GM12801 (cell line): ENCODE measurements around the gene DNAI7.

Source experiments
- TF ChIP-seq, protein P1 (sequence below): IDR thresholded peaks from one replicate; pipeline ENCODE4 v1.5.1; 2011; ENCODE audit warnings: control low read depth; ENCODE audit not compliant: insufficient read length; ENCODE audit errors: extremely low read depth

The DNAI7 gene

DNA sequence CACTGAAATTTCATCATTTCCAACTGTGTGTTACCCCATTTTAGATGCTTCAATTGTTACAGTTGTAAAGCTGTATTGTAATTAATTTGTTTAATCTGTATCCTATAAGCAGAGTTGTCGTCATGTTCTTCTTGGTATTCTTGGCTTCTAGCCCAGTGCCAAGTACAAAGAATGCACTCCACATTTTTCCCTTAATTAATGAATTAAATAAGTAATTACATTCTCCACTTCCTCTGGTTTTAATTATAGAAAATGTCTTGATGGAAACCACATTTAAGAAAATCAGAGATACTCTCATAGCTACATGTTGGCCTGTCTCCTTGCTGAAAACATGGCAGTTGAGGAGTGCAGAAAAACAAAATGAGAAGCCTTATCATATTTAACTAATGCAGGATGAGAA is 746 bp downstream of the DNAI7 start:
- TF ChIP-seq, protein P1, sequence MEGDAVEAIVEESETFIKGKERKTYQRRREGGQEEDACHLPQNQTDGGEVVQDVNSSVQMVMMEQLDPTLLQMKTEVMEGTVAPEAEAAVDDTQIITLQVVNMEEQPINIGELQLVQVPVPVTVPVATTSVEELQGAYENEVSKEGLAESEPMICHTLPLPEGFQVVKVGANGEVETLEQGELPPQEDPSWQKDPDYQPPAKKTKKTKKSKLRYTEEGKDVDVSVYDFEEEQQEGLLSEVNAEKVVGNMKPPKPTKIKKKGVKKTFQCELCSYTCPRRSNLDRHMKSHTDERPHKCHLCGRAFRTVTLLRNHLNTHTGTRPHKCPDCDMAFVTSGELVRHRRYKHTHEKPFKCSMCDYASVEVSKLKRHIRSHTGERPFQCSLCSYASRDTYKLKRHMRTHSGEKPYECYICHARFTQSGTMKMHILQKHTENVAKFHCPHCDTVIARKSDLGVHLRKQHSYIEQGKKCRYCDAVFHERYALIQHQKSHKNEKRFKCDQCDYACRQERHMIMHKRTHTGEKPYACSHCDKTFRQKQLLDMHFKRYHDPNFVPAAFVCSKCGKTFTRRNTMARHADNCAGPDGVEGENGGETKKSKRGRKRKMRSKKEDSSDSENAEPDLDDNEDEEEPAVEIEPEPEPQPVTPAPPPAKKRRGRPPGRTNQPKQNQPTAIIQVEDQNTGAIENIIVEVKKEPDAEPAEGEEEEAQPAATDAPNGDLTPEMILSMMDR: no peak

DNA sequence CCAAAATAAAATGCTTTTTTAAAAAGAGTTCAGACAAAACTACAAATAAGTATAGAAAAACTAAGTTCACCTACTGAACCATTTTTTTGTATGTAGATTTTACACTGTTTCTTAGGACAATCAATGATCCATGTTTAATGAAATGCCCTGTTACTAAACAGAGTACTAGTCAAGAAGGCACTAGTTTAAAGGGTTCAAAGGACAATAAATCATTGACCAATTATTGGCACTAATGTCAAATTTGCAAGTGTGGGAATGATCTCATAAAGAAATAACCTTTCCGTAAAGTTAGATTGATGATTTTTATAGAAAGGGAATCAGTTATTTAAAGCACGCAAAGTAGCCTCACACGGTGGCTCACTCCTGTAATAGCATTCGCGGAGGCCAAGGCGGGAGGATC is 4.2 kb downstream of the DNAI7 start:
- TF ChIP-seq, protein P1: no peak

DNA sequence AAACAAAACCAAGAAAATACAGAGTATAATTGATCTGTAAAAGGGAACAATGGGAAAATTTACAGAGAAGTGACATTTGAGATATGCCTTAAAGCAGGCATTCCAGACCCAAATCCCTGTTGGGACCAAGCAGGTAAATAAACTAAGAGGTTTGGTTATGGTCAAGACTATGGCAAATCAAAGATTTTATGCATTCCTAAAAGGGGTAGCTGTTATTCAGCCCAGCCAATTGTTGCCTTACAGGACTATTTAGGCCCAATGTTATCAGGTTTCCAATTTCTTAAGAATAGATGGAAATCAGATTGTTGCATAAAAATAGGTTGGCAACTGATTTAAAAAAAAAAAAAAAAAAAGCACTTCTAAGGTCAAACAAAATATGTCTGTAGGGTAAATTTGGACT is 5.3 kb downstream of the DNAI7 start:
- TF ChIP-seq, protein P1: no peak

DNA sequence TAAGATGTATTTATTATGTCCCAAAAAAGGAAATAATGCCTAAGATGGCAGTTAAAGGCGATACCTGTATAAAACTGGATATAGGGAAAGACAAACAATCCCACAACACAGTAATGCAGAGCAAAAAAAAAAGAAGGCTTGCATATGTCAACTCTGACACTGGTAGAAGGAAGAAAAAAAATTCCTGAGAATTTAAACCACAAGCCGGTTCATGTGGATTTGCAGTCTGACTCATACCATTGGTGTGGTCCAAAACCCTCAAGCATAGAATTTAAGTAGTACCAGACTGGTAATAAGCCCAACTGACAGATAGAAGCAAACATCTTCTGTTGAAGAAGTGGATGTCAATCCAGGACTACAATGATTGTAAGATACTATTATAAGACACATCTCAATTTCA is 7.2 kb downstream of the DNAI7 start:
- TF ChIP-seq, protein P1: no peak

DNA sequence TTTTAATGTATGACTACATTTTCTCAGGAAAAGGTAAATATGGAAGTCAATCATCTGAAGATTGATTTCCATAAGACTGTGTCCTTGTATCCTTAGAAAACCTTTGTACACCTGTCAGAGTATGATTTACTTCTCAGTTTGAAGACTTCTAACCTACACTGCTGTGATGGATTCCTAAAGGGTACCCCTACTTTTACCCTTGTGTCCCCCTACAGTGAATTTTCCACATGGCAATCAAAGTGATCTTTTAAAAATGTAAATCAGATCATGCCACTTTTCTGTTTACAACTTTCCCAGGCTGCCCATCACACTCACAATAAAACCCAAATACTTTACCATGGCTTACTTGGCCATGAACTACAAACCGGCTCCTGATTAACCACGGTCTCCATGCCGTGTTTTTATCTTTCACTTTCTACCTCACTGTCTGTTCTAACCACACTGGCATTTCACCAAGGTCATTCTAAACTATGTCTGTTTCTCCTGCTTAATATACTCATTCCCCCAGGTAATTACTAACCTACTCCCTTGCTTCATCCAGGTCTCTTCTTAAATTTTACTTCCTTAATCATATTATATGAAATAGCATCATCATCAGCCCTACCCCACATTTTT is 8.1 kb downstream of the DNAI7 start:
- TF ChIP-seq, protein P1: no peak

DNA sequence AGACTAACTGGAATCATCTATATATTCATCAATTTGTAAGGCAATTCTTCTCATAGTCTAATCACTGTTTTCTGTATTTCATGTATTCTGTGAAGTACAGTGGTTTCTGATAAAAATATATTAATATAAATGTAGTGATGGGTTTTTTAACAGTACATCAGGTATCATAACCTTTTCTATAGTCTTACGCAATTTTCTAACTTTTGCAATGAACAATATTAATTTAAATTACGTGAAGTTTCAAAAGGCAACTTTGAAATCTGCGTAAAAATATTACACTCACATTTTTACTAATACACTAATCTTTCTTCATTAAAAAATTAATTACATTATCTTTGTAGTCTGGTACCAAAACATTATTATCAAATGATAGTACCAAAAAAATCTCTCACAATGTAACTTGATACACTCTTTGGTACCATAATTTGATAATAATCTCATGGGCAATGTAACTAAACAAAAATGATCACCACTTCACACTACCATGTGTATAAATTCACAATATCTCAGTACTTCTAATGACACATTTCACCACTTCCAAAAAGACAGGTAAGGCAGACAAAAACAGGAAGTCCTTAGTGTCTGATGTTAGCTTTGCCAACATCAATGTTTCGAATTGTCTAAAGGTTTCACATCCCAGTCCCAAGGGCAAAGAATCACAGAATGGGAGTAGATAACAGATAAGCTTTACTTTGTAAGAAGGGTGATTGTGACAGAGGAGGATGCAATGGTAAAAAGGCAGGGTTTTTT is 8.7 kb downstream of the DNAI7 start:
- TF ChIP-seq, protein P1: no peak

DNA sequence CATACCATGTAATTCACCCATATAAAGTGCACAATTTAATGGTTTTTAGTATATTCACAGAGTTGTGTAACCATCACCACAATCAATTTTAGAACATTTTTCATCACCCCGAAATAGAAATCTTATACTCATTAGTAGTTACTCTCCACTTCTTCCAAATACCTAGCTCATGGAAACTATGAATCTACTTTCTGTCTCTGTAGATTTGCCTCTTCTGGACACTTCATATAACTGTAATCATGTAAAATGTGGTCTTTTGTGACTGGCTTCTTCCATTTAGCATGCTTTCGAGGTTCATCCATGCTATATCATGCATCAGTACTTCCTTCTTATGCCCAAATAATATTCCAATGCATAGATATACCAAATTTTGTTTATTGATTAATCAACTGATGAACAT is 10.8 kb downstream of the DNAI7 start:
- TF ChIP-seq, protein P1: no peak
